ENCODE data around the gene AFF2.

AFF2 gene

DNA sequence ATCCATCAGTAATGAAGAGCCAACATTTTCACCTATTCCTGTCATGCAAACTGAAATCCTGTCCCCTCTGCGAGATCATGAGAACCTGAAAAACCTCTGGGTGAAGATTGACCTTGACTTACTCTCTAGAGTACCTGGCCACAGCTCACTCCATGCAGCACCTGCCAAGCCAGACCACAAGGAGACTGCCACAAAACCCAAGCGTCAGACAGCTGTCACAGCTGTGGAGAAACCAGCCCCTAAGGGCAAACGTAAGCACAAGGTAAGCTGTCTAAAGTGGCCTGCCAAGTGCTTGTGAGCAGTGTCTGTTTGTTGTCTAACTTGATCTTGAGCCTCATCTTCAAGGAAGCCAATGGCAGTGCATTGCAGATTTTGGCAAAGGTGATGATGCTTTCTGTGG lies 455.9 kb downstream of the AFF2 start:
- TF ChIP-seq, protein P1, sequence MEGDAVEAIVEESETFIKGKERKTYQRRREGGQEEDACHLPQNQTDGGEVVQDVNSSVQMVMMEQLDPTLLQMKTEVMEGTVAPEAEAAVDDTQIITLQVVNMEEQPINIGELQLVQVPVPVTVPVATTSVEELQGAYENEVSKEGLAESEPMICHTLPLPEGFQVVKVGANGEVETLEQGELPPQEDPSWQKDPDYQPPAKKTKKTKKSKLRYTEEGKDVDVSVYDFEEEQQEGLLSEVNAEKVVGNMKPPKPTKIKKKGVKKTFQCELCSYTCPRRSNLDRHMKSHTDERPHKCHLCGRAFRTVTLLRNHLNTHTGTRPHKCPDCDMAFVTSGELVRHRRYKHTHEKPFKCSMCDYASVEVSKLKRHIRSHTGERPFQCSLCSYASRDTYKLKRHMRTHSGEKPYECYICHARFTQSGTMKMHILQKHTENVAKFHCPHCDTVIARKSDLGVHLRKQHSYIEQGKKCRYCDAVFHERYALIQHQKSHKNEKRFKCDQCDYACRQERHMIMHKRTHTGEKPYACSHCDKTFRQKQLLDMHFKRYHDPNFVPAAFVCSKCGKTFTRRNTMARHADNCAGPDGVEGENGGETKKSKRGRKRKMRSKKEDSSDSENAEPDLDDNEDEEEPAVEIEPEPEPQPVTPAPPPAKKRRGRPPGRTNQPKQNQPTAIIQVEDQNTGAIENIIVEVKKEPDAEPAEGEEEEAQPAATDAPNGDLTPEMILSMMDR (IDR thresholded peaks at IDR 0.05; ENCODE audit: extremely low read depth, missing control alignments) = no peak
- no peak for DNase-seq (ENCODE audit: low spot score)

DNA sequence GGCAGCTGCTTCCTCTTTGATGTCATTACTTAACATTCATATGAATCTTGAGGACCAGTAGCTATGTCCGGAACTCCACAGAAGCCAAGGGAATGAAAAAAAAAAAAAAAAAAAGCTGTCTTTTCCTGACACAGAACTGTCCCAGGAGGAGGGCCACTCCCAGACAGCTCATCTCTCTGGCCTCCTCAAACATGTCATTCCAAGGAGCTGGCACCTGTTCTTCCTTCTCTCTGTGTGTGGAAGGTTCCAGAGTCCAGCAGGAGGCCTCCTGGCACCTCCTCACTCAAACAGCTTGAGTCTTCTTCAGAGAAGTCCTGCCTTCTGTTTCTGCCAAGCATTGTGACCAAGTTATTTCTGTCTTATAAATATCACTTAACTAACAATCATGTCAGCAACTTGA lies 458.5 kb downstream of the AFF2 start:
- TF ChIP-seq, protein P1 (IDR thresholded peaks at IDR 0.05; ENCODE audit: extremely low read depth, missing control alignments) = no peak
- no peak for DNase-seq (ENCODE audit: low spot score)

- DNase-seq (ENCODE audit: low spot score) = no peak
- TF ChIP-seq, protein P1 (IDR thresholded peaks at IDR 0.05; ENCODE audit: extremely low read depth, missing control alignments) = no peak
Measured at GRCh38 chrX:148960060-148960459, 459.6 kb downstream of the AFF2 start.

DNA sequence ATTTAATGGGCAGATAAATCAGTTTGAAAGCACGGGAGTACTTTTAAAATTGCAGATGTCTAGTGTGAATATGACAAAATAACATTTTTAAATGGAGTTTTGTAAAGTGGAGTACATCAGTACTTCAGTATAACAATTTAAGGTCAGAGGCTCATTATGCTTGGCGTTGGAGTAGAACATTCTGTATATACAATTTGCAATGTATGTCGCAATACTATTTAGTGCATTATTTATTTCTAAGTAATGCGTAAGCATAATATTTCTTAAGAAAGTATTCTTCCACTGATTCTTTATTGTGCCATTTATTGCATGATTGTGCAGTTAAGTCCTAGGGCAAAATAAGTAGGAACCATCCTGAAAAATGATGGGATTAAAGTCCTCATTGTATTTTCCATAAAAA lies 461.6 kb downstream of the AFF2 start:
- TF ChIP-seq, protein P1 (IDR thresholded peaks at IDR 0.05; ENCODE audit: extremely low read depth, missing control alignments) = no peak
- no peak for DNase-seq (ENCODE audit: low spot score)

DNA sequence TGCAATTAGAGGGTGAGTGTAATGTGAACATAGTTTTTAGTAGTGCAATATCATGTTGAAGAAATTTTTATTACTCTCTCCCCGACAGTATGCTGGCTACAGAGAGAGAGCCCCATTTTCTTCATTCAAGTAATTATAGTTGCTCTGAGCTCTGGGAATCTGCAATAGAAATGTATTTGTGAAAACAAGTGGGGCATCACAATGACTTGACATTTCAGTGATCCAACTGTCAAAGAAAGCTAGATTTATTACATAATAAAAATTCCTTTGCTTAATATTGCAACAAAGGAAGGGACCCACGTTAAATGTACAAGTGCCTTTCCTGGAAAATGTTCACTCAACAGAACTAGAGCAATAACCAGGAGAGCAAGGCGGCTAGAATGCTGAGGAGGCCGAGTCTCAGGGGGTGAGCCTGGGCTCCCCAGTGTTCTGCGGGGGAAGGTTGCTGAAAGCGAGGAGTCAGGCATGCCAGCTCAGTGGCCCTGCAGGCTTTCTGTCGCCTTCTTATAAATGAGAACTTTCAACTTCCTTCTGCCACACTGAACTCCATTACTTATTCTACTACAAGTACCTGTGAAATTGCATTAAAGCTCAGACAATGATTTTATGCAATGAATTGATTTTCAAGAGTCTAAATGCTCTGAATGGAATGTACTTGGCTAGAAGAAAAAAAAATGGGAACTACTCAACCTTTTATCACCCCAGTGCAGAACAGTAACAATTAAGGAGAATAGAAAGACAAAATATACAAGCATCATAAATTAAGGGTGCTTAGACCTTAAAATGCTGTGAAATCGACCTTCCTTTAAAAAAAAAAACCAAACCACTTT lies 476.4 kb downstream of the AFF2 start:
- TF ChIP-seq, protein P1 (IDR thresholded peaks at IDR 0.05; ENCODE audit: extremely low read depth, missing control alignments) = no peak
- no peak for DNase-seq (ENCODE audit: low spot score)

DNA sequence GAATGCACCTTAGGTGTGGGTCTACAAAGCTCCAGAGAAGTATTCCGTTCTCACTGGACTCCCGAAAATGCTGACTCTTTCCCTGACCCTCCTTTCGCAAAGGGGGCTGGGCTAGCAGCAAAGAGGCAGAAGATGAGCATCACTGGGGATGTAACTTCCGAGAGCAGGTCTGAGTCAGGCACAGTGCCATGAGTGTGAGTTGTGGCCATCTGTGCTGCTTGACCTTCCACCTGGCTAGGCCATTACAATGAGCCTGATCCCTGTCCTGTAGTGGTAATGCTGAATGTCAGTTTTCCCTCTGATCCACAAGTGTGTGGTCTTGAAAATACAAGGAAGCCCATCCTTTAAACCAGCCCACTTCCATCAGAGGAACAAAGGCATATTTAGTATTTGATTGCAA lies 479.4 kb downstream of the AFF2 start:
- DNase-seq (ENCODE audit: low spot score) = no peak
- TF ChIP-seq, protein P1 (IDR thresholded peaks at IDR 0.05; ENCODE audit: extremely low read depth, missing control alignments) = no peak

GRCh38 chrX:148984238-148984637 lies 483.8 kb downstream of the AFF2 start:
- no peak for DNase-seq (ENCODE audit: low spot score)
- TF ChIP-seq, protein P1 (IDR thresholded peaks at IDR 0.05; ENCODE audit: extremely low read depth, missing control alignments) = no peak

Measured in GM20000 (cell line).